ENCODE data around the gene SPRING1.
"Not testable (repeated sequence)": the region's sequence is repeated elsewhere in the genome, so short reads cannot be mapped to it uniquely, and the experiment has no call there.

The SPRING1 gene, protein sequence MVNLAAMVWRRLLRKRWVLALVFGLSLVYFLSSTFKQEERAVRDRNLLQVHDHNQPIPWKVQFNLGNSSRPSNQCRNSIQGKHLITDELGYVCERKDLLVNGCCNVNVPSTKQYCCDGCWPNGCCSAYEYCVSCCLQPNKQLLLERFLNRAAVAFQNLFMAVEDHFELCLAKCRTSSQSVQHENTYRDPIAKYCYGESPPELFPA

DNA sequence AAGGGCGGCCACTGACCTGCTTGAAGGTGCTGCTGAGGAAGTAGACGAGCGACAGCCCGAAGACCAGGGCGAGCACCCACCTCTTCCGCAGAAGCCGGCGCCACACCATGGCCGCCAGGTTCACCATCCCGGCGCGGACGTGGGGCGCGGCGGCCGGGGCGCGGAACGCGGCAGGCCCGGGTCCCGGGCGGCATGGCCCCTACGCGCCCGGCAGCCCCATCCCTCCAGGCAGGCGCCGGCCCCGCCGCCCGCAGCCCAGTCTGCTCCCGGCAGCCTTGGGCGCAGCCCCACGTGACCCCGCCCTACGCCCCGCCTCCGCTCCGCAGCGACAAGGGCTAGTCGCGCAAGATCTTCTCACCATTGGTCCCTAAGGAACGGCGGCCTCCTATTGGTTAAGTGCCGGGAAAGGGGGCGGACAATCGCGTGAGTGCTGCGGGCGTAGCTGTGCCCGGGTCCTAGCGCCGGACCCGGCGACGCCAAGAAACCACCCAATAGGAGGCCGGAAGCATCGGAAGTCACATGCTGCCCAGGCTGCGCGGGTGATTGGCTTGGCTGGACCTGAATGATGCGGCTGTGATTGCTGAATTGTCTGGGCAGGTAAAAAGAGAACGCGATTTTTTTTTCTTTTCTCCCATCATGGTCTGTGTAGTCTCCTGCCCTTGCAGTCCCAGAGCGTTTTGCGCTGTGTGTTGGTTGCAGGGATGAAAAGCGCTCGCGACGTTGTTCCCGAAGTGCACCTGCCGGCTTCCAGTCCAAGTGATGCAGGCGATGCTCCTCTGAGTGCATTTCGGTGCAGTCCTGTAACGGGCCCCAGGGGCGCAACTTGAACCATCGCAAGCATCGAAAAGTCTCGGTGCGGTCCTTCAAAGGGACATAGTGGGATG, at the start of gene SPRING1, which contains the start of gene RNFT2:
TSS of gene SPRING1 (minus strand) at position 296 of the 884 bp plus-strand sequence. CDS start at position 127, 169 bp downstream.
TSS of gene RNFT2 (plus strand) at position 542 of the 884 bp plus-strand sequence. CDS start 2,183 bp downstream, outside the sequence.
- peak; percentile 98 for DNase-seq (ENCODE audit: low read depth)

DNA sequence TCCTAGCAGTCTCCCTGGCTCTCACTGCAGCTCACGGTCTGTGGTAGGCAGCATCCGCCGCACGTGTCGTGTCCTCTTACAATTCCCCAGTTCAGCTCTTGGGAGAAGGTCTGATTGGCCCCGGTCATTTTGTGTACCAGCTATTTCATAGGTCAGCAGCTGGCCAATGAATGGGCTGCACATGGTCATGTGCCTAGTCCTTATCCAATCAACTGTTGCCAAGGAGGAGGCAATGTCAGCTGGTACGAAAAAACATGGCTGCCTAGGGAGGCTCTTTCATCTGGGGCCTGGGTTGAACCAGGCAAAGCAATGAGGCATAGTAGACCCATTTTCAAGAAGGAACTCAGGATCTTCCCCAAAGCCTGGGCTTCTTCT, 46.4 kb upstream of the SPRING1 start:
- DNase-seq (ENCODE audit: low read depth) = no peak

DNA sequence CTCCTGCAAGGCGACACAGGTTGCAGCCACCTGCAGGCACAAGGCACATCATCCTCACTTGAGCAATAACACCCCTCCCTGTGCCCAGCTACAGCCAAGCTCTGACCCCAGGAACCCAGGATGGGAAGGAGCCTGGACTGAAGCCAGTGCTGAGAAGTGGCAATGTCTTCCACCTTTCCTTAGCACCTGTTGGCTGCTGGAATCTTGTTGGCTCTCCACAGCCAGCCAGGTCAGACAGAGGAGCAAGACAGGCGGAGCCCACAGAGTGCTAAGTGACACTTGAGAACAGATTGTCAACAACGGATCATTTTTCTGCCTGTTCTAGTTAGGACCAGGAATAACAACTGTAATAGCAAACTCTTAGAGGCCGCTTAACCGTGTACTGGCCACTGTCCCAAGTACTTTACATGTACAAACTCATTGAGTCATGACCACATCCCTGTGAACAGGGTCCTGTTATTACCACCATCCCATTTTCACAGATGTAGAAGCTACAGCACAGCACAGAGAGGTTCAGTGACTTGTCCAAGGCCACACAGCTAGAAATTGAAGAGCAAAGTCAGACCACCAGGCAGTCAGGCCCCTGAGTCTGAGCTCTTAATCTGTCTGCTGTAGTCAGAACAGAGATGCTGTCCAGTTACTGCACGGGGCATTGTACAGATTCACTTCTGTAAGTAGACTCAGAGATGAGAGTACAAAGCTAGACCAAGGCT, 45.8 kb upstream of the SPRING1 start:
- DNase-seq (ENCODE audit: low read depth) = no peak

DNA sequence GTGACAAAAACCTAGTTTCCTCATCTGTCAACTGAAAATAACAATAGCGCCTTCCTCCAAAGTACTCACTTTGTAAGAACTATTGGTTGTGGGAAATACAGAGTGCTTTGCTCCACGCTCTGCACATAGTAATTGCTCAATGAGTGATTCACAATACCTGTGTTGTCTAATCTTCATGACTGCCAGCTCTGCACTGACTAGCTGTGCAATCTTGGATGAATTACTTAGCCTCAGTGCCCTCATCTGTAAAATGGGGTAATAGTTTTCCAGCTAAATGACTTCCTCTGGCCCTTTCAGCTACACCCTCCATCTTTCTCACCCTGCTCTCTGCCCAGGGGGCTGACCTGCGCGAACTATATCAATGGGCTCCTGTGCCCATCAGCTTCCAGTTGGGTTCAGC, 43.1 kb upstream of the SPRING1 start:
- DNase-seq (ENCODE audit: low read depth) = no peak

DNA sequence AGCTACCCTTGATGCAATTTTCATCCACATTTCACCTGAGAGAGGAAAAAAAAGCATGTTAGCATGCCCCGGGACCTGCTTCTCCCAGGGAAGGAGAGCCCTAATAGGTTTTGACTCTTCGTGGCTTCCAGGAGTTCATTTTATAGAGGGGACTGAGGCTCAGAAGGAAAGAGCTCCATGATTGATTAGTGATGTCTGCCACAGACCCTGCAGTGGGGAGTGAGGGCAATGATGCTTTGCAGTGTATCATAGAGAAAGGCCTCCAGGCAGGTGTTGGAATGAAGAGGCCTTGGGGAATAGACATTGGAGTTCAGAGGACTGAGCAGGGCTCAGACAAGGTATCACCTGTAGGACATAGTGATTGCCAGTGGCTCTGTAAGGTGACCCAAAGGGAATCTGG, 41.7 kb upstream of the SPRING1 start:
- no peak for DNase-seq (ENCODE audit: low read depth)

DNA sequence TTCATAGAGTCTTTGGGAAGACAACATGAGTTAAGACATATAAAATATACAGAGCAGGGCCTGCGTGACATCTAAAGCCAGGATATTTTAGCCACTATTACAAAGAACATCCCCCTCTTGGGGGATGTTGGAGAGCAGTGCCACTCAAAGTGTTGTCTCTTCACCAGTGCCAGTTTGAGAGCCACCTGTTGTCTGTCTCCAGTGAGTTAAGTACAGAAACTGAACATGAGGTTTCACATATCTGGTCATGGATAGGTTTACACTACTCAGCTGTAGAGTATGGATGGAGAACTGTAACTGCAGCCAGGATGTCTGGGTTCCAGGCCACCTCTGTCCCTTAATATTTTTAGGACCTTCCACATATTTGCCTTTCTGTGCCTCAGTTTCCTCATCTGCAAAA, 39.4 kb upstream of the SPRING1 start:
- DNase-seq (ENCODE audit: low read depth) = no peak

DNA sequence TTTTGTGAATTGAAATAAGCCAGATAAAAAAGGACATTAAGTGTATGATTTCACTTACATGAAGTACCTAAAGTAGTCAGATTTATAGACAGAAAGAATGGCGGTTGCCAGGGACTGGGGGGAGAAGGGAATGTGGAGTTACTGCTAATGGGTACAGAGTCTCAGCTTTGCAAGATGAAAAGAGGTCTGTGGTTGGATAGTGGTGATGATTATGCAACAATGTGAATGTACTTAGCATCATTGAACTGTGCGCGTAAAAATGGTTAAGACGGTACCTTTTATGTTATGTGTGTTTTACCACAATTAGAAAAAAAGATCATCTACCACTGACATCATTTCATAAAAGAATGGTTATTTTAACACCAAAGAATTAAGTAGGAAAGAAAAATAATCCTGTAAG, 36.2 kb upstream of the SPRING1 start:
- DNase-seq (ENCODE audit: low read depth) = no peak

DNA sequence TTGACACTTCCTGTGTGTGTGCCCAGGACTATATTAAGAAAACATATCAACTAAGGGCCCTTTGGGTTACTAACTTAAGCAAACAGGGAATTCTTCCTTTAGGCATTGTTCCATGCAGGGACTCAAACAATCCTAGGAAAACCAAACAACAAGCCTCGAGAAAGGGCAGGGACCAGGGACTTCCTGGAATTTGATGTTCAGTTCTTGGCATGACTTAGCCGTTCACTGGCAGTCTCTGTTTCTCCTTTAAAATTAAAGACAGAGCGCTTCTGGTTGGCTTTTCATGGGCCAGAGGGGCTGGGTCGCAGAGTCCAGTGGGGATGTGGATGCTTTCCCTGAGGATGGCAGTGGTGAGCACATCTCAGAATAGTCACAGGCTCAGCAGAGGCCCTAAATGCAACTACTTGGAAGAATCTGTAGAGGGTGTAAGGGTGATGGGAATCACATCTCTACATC, 35.4 kb upstream of the SPRING1 start:
- DNase-seq (ENCODE audit: low read depth) = no peak

DNA sequence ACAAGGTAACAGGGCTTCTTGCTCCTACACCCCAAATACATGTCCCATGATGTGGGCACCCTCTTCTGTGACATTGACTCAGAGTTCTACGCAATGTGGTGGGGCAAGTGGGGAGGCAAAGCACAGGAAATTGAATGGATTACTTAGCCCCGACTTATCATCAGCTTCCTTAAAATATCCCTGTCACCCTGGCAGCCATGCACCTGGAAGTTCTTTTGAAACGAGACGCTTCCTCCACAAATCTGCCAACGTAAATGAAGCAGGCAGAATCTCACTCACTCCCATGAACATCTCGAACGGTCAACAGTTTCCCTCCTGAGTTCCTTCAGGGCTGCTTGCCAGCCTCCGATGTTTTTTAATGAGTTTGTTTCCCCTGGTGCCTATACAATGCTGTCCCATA, 33.8 kb upstream of the SPRING1 start:
- no peak for DNase-seq (ENCODE audit: low read depth)

DNA sequence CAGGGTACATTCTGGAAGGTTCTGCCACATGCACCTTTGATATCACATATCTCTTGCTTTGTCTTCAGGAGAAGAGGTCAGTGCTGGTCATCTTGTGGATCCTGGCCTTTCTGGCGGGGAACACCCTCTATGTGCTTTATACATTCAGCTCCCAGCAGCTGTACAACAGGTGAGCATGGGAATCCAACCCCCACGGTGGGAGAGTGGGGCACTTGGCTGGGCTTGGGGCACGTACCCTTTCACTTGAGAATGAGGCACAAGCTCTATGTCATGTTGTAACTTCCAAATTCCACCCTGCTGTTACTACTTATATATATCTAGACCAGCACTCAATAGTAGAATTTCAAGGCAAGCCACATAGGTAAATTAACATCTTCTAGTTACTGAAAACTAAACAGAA, 28.9 kb upstream of the SPRING1 start:
- no peak for DNase-seq (ENCODE audit: low read depth)

DNA sequence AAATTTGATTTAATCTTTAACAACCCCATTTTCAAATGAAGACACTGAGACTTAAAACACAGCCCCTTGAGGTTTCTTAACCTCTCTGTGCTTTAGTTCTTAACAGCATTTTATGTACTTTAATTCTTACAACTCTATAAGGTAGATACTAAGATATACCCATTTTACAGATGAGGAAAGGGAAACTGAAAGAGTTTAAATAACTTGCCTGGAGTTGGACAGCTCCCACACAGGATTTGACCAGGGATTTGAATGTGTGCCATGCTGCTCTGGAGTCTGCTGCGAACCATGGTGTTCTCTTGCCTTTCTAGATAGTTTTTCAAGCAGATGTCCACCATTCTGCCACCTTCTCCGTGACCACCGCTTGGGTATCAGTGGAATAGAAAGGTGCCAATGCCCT, 28.4 kb upstream of the SPRING1 start:
- DNase-seq (ENCODE audit: low read depth) = no peak

DNA sequence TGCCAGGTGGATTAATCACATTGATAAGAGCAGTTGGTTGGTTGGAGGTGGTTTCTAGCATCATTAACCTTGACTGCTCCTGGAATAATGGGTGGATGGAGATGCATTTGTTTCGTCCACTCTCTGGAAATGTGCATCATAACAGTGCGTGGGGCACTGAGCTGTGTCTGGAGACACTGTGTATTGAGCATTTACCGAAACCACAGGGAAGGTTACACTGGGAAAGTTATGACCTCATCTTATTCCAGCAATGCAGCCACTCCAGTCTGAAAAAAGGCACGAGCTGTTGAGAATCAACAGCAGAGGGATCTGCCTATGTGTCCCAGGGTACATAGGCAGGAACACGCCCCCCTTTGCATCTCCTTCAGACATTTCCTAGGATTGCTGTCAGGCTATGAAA, 27.4 kb upstream of the SPRING1 start:
- DNase-seq (ENCODE audit: low read depth) = no peak

DNA sequence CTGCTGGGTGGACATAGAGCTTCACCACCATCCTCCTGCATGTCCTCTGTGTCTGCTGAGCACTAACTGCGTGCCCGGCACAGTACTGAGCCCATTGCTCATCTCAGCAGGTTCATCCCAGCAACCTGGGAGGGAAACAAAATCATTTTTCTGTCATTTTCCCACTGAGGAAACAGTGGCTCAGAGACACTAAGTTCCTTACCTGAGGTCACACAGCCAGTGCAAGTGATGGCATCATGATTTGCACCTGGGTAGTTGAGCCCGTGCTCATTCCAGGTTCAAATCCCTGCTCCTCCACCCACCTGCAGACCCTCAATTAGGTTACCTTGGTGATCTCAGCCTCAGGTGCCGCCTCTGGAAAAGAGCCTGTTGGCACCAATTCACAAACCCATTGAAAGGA, 23.6 kb upstream of the SPRING1 start:
- no peak for DNase-seq (ENCODE audit: low read depth)

DNA sequence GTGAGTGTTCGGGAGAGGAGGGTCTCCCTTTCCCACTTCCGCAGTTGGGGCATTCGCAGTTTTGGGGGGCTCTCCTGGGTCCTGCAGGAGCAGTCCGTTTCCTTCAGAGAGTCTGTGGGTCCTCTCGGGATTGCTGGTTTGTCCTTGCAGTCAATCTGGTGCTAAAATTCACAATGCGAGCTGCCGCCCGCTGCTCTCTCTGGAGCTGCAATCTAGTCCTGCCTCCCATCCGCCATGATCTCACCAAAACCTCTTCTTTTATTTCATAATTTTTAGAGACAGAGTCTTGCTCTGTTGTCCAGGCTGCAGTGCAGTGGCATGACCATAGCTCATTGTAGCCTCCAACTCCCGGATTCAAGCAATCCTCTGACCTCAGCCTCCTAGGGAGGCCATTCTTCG, 22.8 kb upstream of the SPRING1 start:
- no peak for DNase-seq (ENCODE audit: low read depth)

DNA sequence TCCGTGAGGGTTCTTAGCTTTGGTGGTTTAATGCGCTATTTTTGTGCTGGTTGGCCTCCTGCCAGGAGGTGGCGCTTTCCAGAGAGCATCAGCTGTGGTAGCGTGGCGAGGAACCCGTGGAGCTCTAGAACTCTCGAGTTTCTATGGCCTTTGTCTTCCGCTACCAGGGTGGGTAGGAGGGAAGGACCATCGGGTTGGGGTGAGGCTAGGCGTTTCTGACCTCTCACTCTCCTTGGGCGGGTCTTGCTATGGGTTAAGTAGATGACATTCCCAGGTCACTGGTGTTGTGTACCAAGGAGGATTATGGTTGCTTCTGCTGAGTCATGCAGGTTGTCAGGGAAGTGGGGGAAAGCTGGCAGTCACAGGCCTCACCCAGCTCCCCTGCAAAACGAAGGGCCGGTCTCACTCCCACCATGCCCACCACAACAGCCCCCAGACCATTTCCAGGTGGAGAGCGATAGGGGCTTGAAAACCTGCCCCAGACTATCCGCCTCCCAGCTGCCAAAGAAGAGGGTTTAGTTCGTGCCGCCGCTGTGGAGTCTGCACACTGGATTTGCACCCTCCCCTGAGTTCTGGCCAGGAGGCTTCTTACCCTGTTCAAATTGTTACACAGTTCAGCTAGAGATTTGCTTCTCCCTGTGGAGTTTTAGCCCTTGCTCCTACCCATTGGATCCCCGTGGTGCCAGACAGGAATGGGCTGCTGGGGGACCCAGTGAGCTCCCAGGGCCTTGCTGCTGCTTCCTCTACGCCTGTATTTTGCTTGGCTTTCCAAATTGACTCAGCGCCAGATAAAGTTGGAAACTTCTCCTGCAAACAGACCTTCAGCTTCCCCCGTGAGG, 22.1 kb upstream of the SPRING1 start:
- no peak for DNase-seq (ENCODE audit: low read depth)

DNA sequence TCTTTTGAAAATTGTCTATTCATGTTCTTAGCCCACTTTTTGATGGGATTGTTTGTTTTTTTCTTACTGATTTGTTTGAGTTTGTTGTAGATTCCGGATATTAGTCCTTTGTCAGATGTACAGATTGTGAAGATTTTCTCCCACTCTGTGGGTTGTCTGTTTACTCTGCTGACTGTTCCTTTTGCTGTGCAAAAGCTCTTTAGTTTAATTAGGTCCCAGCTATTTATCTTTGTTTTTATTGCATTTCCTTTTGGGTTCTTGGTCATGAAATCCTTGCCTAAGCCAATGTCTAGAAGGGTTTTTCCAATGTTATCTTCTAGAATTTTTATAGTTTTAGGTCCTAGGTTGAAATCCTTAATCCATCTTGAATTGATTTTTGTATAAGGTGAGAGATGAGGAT, 16.9 kb upstream of the SPRING1 start:
- not testable (repeated sequence) for DNase-seq (ENCODE audit: low read depth)

DNA sequence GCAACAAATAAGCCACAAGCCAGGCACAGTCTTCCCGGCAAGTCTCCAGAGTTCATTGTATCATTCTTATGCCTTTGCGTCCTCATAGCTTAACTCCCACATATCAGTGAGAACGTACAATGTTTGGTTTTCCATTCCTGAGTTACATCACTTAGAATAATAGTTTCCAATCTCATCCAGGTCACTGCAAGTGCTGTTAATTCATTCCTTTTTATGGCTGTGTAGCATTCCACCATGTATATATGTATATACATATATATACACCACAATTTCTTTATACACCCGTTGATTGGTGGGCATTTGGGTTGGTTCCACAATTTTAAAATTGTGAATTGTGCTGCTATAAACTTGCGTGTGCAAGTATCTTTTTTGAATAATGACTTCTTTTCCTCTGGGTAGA, 16.2 kb upstream of the SPRING1 start:
- DNase-seq (ENCODE audit: low read depth) = not testable (repeated sequence)

DNA sequence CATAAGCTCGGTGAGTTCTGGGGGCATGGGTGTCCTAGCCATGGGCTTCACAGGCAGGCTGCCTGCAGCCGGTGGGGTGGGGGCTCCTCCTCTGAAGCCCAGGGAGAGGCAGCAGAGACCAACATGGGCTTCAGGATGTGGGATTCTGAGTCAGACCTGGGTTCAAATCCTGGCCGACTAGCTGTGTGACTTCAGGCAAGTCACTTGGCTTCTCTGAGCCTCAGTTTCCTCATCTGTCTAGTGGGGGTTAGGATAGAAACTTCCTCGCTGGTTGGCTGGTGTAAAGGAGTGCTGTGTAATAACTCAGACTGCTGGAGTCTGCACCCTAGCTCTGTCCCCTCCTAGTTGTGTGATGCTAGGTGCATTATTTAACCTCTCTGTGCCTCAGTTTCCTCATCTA, 12.4 kb upstream of the SPRING1 start:
- DNase-seq (ENCODE audit: low read depth) = no peak

DNA sequence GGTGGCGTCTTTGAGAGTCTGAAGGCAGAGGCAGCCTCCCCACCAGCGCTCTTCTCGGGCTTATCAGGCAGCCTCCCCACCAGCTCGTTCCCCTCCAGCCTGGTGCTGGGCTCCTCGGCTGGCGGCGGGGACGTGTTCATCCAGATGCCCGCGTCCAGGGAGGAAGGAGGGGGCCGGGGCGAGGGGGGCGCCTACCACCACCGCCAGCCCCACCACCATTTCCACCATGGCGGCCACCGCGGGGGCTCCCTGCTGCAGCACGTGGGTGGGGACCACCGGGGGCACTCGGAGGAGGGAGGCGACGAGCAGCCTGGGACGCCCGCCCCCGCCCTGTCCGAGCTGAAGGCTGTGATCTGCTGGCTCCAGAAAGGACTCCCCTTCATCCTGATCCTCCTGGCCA, 12.0 kb upstream of the SPRING1 start:
- DNase-seq (ENCODE audit: low read depth) = no peak

DNA sequence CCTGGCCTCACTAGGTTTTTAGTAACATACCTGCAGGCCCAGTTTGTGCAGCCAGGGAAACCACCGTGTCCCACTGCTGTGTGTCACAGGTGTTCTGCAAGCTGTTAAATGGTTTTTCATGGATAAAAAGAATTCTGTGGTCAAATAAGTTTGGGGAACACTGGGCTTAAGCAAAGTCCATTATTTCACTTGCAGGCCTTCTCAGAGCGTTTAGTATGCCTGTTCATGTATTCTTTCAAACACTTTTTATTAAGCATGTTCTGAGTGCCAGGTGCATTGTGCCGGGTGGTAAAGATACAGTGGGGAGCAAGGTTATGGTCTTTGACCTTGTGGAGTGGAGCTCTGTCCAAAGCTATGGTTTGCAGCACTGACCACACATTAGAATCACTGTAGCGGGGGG, 7.7 kb upstream of the SPRING1 start:
- DNase-seq (ENCODE audit: low read depth) = no peak

DNA sequence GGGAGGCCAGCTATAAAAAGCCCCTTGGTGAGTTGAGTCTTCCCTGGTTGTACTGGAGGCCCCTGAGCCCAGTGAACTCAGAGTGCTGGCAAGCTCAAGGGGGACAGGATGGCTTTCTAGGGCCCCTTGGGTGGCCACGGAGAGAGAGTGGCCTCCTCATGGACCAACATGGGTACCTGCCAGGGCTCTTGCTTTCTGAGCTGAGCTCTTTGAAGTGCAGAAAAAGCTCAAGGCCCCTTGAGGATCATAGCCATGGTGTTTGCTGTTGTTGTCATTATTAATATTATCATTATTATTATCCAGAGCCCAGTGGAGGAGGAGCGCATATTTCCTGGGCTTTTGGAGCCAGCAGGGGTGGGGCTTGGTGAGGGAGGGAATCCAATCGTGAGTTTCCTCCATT, 6.9 kb upstream of the SPRING1 start:
- DNase-seq (ENCODE audit: low read depth) = no peak

DNA sequence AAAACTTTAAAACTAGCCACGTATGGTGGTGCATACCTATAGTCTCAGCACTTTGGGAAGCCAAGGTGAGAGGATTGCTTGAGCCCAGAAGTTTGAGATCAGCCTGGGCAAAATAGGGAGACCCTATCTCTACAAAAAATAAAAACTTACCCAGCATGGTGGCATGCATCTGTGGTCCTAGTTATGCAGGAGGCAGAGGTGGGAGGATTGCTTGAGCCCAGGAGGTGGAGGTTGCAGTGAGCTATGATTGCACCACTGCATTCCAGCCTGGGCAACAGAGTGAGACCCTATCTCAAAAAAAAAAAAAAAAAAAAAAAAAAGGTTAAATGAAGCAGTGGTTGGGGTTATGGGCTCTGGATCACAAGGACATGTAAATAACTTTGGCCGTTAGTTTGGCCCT, 4.9 kb upstream of the SPRING1 start:
- not testable (repeated sequence) for DNase-seq (ENCODE audit: low read depth)

Data from activated T-cell treated with anti-CD3 and anti-CD28 coated beads for 1 hour (primary cell).